ENCODE results near the gene PRRG1. TPM values are rescaled to one million over a fixed set of nuclear protein-coding genes. Genes with fewer than 3 reads are reported as not detected.
"Not testable (repeated sequence)": the region's sequence is repeated elsewhere in the genome, so short reads cannot be mapped to it uniquely, and the experiment has no call there.

The PRRG1 gene
- total RNA-seq: 6.3 TPM

DNA sequence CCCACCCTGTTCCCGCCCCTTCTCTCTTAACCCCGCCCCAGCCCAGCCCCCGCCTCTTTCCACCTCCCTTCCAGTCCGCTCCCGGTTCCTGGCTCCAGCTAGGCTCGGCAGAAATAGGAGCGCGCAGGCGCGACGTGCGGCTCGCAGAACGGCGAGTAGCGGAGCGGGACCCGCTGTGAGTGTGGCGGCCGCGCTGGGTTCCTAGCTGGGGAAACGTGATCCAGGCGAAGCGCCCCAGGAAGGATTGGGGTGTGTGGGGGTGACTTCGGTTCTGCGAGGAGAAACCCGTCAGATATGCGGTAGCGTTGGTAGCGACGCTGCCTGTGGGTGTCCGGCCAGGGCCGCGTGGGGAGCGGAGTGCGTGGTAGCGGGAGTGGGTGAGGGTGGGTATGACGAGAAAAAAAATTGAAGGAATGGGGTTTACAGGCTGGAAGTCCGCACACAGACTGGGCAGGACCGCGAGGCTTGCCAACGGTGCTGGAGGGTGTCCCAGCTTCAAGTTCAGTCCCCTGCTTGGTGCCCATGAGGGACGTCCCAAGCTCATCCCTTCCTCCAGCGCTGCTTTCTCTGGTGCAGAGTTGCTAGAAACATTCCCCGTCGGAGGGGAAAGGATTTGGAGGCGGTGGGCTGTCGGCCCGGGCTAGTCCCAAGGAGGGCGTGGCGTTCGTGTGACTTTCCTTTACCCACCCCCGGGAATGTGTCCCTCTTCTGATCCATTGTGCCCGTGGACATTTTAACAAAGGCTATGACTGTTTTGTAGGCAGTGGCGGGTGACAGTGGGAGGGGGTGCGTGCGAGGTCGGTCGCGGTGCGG is at the start of gene PRRG1:
PRRG1 (plus strand) TSS at position 144 of the 813 bp plus-strand sequence. CDS start 56,886 bp downstream, outside the sequence.
- peak; percentile 84 for DNase-seq (ENCODE audit: low spot score)
- peak; percentile 91 for ATAC-seq

GRCh38 chrX:37302569-37302968 is 46.6 kb upstream of the PRRG1 start:
- DNase-seq (ENCODE audit: low spot score): peak; percentile 46
- peak; percentile 95 for ATAC-seq

DNA sequence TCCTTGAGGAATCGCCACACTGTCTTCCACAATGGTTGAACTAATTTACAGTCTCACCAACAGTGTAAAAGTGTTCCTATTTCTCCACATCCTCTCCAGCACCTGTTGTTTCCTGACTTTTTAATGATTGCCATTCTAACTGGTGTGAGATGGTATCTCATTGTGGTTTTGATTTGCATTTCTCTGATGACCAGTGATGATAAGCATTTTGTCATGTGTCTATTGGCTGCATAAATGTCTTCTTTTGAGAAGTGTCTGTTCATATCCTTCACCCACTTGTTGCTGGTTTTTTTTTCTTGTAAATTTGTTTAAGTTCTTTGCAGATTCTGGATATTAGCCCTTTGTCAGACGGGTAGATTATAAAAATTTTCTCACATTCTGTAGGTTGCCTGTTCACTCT is 43.9 kb upstream of the PRRG1 start:
- not testable (repeated sequence) for DNase-seq (ENCODE audit: low spot score); ATAC-seq

GRCh38 chrX:37314531-37314930 is 34.6 kb upstream of the PRRG1 start:
- no peak for DNase-seq (ENCODE audit: low spot score)

GRCh38 chrX:37315511-37316248 is 33.5 kb upstream of the PRRG1 start:
- no peak for ATAC-seq
- DNase-seq (ENCODE audit: low spot score): no peak

More at GRCh38 chrX:37314531-37314930, 34.6 kb upstream of the PRRG1 start:
- no peak for ATAC-seq

DNA sequence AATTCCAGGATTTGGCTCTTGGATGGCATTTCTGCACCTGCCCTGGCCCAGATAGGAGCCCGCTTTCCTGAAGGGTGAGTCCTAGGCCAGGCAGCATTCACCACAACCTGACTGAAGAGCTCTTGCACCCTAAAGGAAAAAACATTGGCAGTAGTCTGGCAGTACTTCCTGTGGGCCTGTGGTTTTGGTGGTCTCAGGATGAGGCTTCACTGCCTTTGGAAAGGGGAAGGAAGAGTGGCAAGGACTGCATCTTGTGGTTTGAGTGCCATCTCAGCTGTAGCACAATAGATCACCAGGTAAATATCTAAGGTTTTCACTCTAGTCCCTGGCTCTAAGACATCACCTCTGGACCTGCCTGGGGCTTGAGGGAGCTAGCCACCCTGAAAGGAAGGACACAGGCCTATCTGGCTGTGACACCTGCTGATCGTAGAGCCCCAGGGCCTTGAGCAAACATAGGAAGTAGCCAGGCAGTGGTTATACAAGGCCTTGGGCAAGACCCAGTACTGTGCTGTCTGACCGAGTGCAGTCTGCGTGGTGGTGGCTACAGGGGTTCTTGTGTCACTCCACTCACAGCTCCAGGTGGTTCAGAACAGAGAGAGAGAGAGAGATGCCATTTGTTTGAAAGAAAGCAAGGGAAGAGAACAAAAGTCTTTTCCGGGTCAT is 28.5 kb upstream of the PRRG1 start:
- DNase-seq (ENCODE audit: low spot score): no peak
- ATAC-seq: peak; percentile 55

GRCh38 chrX:37330642-37331041 is 18.5 kb upstream of the PRRG1 start:
- ATAC-seq: peak; percentile 42
- DNase-seq (ENCODE audit: low spot score): no peak

GRCh38 chrX:37331546-37331945 is 17.6 kb upstream of the PRRG1 start:
- DNase-seq (ENCODE audit: low spot score) (no peak), ATAC-seq (no peak)

- ATAC-seq (no peak), DNase-seq (ENCODE audit: low spot score) (no peak)
Measured at GRCh38 chrX:37332055-37332454, 17.1 kb upstream of the PRRG1 start.

- peak; percentile 93 for ATAC-seq
- peak; percentile 50 for DNase-seq (ENCODE audit: low spot score)
Measured at GRCh38 chrX:37332987-37333658, 16.0 kb upstream of the PRRG1 start.

DNA sequence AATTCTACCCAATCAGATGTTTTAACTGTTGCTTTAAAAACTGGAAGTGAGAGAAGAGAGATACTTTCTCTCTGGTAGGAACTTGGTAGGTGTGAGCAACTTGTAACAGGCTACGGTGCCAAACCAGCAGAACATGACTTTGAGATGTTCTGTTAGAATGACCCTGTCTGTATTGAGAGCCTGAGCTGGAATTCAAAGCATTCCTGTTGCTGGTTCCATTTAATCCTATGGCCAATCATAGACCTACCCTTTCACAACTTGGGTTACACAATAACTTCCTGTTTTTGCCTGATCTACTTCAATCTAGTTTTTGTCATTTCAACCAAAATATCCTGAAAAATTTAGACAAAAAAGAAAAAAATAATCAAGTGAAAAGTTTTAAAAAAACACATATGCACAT is 1.7 kb upstream of the PRRG1 start:
- no peak for ATAC-seq
- no peak for DNase-seq (ENCODE audit: low spot score)

DNA sequence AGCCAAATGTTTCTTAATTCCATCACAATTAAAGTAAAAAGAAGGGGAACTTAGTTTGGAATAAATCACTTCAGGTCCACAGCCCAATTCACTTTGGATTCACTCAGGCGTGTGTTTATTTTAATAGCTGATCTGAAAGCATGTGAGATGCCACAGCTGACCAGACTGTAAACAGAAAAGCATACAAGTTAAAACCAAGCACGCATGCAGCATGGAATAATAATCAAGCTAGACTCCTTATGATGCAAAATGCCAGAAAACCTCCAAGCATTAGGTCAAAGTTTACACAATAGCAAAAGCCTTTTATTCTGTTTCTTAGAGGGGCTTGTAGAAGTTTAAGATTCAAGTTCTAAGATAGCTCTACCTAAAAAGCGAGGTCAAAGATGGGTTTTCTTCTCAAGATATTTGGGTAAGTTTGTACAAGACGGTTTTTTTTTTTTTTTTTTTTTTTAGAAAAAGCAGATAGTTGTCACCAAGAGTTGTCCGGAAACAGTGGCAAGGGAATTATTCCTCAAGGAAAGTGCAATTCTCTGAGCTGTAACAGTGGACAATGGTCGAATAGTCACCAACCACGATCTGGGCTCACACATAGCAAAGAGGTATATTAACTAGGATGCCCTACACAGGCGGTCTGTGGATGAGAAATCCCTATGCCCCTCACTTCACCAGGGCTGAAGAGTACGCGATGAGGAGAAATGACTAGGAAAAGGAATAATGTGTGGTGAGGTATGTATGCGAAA is 763 bp upstream of the PRRG1 start:
- DNase-seq (ENCODE audit: low spot score): no peak
- peak; percentile 20 for ATAC-seq

DNA sequence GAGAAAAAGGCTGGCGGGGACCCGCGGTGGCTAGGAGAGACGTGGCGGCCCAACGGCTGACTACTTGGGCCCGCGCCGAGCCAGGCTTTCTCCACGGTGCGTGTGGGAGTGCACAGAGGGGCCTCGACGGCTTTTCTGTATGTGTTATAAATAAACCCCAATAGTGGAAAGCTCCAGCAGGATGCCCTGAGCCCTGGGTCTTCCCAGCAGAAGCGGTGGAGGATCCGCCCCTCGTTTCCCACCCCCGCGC is 268 bp upstream of the PRRG1 start:
- ATAC-seq (no peak), DNase-seq (ENCODE audit: low spot score) (no peak)

DNA sequence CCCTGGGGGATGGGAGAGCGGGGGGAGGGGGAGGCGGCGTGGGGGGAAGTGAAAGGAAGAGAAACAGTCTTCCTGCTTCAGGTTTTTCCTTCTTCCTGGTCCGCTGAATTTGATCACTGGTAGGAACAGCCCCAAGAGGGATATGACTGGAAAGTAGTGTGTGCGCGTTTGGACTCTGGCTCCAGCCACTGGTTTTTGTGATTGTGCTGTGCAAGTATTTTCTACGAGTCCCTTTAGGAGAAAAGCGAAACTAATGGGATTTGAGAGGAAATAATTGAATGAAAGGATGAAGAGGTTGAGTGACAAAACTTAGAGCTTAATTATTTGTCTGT is 836 bp downstream of the PRRG1 start:
- DNase-seq (ENCODE audit: low spot score): peak; percentile 46
- ATAC-seq: peak; percentile 54

- no peak for DNase-seq (ENCODE audit: low spot score)
- ATAC-seq: no peak
Measured at GRCh38 chrX:37353646-37354045, 4.5 kb downstream of the PRRG1 start.

GRCh38 chrX:37357436-37357835 is 8.3 kb downstream of the PRRG1 start:
- DNase-seq (ENCODE audit: low spot score): no peak

DNA sequence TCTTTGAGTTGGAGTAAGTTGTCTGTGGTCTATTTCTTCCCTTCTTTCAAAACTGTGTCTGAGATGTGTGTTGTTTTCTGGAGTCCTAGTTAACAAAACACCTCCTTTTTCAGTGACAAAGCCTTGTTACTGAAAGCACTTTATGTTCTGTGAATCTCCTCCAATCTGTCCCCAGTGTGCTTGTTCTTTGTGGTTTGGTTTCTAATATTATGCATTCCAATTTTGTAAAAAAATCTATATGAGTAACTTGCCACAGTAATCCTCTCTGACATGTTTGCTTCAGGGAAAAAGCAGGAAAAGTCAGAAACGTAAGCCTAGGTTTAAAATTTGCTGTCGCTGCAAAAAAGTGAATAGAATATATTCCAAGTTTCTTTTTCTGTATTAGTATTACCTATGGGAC is 12.4 kb downstream of the PRRG1 start:
- ATAC-seq (no peak), DNase-seq (ENCODE audit: low spot score) (no peak)

More at GRCh38 chrX:37357436-37357835, 8.3 kb downstream of the PRRG1 start:
- ATAC-seq: no peak

DNA sequence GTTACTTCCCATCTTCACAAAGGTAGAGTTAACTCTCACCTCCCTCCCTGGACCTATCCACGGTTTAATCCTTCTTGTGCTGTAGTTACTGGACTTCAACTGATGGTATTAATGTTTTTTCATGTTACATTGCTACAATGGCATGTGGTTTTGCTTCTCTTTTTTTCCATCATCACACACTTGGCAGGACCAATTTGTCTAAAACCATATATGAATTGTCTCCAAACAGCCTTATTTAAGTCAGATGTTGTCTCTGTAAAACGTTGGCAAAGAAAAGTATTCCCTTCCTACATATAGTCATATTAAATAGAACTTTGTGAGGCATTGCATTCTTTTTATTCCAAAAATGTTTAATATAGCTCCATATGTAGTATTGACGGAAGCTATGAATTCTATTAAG is 15.5 kb downstream of the PRRG1 start:
- ATAC-seq (no peak), DNase-seq (ENCODE audit: low spot score) (no peak)

GRCh38 chrX:37367946-37368345 is 18.8 kb downstream of the PRRG1 start:
- ATAC-seq: no peak
- DNase-seq (ENCODE audit: low spot score): no peak

DNA sequence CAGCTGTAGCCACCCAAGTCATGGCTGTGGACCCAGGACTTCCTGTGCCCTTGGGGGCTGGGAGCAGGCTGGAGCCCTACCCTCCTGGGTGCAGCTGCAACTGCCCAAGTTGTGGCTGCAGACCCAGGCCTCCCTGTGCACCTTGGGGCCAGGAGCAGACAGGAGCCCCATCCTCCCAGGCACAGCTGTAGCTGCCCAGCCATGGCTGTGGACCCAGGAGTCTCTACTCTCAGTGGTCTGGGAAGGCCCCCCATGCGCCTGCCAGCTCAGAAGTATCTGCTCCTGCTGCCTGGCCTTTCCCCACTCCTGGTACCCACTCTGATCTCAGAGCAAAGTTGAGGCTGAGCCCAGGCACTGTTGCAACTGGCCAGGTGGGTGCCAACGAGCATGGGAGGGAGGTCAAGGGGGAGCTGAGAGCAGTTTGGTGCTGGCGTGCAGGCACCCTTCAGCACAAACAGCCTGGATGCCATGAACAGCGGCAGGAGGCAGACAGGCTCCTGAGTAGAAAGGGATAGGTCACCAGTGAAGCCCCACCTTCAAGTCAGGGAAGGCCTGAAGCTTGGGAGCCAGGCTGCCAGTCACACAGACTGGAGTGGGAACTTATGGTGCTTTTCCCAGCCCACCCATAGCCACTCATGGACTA is 21.5 kb downstream of the PRRG1 start:
- ATAC-seq (no peak), DNase-seq (ENCODE audit: low spot score) (no peak)

Measured in left lobe of liver (tissue), 2 donors.